Stimulated activated CD8-positive, alpha-beta memory T cell treated with anti-CD3 and anti-CD28 coated beads, Interleukin-12 subunit alpha, Interleukin-12 subunit beta, amount 100 ng/mL, for 1 hour (primary cell): ENCODE data around the gene CSMD2.

Source experiments
- DNase-seq: peaks from one replicate; pipeline ENCODE4 v3.0.0-alpha.2; 2020; ENCODE audit warnings: low read depth

CSMD2 gene

DNA sequence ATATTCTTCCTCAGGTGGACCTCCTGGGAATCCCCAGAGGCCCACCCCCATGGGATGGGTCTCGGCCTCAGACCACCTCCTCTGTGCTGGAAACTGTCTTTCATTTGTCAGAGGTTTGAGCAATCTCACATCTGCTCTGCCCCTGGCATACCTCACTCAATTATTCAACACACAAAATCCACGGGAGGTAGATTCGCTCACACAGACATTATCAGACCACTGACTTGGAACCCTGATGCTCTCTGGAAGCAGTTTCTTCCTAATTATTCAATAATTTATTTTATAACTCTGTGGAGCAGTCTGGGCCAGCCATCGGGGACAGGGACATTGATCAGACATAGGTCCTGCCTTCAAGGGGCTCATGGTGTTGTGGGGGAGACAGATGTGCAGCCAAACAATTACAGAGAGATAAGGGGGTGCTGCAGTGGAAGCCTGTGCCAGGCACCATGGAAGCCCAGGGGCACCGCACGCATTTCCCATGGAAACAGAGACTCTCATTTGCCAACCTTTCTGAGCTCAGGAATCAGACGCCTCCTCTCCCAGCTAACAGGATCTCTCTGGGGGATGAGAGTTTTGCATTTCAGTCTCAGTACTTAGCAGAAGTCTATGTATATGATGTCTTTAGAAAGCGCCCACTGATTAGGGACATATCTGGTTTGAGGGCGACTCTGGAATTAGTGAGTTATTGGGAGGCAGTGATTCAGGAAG, 204.7 kb downstream of the CSMD2 start:
- no peak for DNase-seq

DNA sequence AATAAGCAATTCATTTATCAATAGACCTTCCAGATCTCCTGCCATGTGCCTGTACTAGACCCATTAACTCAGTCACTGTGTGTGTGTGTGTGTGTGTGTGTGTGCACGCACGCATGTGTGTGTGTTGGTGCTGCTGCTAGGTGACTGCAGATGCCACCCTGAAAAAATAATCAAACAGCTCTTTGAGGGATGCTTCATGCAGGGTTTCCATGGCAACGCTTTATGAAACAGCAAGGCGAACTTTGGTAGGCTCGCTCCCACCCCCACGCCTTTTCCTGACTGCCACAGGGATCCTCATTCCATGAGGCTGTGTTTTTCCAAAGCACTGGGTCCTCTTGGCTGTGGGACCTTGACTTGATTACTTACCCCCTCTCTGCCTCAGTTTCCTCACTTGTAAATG, 207.2 kb downstream of the CSMD2 start:
- DNase-seq, result no peak

DNA sequence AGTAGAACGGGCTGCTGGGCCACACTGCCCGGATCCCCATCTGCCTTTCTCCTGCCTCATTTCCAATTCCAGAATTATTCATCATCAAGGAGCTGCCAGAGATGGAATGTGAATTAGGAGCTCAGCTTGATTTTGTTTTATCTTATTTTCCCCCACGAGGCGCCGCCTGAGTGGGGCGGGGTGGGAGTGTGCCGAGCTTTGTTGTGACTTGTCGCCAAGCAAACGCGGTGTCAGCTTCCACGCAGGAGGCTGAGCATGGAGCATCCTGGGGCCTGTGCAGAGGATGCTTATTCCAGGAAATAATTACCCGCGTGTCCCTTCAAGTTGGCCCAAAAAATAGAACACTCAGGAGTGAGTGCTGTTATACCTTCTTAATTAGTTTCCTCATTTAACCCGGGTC, 209.9 kb downstream of the CSMD2 start:
- DNase-seq, result no peak

DNA sequence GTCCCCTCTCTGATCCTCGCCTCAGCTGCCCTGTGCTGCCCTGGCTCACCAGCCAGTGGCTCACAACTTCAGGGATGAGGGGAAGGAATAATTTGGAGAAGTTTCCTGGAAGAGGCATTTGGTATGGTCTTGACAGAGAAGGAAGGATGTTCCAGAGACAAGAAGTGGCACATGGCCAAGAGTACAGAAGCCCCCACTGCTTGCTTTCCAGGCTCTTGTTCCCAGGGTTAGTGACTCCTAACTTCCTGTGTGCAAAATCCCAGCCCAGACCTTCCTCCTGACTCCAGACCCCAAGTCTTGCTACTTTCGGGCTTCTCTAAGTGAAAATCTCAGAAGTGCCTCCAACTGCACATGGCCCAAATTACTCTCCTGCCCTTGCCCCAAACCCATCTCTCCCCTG, 215.5 kb downstream of the CSMD2 start:
- DNase-seq, result no peak

DNA sequence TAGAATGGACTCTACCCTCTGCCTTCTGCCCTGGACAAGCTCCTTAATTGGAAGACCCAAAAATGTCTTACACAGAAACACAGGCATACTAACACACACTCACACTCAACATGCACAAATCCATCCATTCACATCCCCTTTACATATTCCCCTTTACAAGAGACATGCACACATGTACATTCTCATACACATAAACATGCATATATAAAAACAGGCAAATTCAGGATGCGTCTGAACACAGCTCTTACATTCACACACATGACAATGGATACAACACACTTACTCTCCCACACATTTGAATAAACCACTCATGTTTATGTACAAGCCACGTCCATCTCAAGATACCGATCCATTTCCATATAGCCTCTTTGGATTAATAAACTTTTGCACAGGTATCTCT, 216.7 kb downstream of the CSMD2 start:
- no peak for DNase-seq

DNA sequence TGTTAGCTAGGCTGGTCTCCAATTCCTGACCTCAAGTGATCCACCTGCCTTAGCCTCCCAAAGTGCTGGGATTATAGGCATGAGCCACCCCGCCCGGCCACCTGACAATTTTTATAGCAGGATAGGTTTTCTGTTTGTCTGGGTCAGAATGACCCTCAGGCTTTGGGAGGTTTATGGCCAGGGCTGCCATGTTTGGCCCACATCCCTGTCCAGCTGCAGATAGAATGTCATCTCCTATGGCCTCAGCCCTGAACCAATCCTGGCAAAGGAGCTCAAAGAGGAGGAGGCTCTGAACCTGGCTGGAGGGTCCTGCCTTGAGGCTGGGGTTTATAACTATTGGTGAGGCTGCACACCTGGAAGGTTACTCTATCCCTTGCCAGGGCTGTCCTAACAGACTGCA, 218.2 kb downstream of the CSMD2 start:
- DNase-seq, result no peak

DNA sequence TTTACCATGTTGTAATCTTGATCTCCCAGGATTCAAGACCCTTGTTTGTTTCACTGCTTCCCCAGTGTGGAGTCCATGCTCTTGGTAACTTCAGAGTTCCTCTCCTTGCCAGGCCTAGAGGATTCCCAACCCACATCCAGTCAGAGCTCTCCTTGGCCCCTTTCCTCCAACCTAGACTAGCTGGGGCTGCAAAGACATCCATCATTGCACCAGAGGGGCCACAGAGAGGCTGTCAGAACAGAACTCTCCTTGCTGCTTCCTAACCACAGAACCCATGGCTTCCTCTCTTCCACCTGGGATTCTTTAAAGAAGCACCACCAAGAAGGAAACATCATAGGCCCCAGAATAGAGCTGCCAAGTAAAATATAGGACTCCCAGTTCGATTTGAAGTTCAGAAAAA, 220.2 kb downstream of the CSMD2 start:
- DNase-seq, result no peak

DNA sequence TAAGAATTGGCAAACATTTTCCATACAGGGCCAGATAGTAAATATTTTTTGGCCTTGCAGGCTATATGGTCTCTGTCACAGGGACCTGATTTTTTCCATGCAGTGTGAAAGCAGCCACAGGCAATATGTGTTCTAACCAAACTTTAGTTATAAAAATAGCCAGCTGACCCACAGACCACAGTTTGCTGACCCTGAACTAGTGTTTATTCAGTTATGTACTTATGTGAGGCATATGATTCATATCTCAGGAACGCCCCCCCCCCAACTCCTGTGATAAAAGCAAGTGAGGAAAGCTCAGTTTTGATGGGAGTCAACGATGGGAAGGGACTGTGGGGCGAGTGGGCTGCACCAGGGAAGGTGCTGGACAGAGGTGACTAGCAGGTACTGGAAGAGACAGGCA, 221.1 kb downstream of the CSMD2 start:
- no peak for DNase-seq

DNA sequence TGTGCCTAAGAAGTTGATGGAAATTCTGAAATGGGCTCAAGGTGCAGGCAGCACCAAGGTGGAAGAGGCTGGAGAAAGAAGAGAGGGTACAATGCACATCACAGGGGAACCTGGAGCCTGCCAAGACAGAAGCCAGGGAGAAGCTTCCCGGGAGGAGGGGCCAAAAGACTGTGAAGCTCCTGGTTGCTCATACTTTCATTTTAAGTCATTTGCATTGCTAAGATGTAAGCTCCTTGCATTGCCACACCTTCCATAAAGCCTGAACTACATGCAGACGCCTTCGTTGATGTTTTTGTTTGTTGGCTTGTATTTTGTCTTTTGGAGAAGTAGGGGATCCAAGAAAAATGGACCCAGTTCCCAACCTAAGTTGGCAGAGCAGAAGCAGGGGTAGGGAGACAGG, 232.2 kb downstream of the CSMD2 start:
- DNase-seq, result no peak

DNA sequence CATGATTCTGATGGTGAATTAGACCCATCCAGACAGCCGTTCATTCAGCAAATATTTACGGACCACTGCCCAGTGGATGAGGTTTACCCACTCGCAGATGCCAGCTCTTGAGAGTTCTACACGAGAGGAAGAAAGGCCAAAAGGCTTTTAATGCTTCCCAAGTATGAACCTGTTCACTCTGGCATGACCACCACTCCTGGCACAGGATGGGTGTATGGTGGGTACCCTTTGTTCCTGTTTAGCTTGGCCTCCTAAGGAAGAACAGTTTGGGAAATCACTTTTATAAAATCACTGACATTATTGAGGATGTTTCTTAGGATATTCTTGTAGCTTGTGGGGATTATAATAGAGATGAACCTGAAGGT, 233.9 kb downstream of the CSMD2 start:
- no peak for DNase-seq

DNA sequence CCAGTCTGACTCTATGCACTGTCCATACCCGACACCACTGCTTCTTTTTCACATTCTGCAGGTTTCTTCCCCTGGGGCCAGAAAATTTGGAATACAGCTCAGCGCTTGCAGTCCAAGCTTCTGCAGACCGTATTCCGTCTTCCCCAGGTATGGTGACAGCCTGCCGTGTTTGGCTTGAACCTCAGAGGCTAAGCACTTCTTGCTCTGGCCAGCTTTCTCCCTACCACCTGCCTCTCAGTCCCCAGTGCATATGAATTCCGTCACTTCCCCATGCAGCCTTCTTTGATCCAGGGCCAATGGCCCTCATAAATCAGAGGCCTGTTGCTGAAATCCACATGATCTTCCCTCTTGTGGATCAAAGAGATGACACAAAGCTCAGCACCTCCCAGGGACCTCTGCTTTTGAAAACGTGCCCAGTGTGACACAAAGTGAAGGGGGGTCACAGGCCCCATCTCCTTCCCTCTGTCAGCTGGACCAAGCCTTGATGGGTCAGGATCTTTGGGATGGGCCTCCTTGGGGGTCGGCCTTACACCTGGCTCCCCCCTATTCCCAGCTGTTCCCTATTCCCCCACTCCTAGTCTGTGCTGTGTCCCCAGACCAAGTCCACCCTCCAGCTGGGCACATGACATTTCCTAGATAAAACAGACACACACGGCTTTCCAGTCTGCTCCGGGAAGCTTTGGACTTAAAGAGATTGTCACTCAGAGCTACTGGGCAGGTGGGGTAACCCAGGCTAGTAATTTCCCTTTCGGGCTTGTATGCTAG, 234.5 kb downstream of the CSMD2 start:
- no peak for DNase-seq

DNA sequence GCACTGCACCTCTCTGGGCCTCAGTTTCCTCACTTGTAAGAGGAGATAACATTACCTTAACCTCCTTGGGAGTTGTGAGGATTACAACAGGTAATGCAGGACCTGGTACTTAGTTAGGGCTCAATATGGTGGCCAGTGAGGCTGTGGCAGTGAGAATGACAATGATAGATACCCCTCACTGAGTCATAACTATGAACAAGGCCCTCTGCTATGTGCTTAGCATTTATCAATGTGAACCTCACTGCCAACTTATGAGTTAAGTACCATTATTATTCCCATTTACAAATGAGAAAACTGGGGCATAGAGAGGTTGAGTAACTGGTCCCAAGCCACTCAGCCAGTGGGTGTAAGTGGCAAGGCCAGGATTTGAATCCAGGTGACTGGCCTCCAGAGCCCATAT, 236.8 kb downstream of the CSMD2 start:
- no peak for DNase-seq

DNA sequence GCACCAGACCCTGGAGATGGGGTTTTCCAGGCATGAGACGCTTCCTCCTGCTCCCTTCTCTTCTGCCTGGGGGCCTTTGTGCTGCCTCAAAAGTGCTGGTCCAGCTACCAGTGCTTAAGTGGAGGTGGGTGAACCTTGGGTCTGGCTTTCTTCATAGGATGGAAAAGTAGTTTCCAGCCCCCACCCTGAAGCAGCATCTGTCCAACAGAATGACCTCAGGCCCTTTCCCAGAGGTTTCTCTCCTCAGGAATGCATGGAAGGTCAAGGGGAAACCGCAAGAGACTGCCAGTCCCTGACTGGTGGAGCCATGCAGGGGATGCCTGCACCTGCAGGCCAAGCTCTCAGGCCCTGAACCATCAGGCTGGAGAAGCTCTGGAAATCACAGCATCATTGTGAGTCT, 237.3 kb downstream of the CSMD2 start:
- no peak for DNase-seq

DNA sequence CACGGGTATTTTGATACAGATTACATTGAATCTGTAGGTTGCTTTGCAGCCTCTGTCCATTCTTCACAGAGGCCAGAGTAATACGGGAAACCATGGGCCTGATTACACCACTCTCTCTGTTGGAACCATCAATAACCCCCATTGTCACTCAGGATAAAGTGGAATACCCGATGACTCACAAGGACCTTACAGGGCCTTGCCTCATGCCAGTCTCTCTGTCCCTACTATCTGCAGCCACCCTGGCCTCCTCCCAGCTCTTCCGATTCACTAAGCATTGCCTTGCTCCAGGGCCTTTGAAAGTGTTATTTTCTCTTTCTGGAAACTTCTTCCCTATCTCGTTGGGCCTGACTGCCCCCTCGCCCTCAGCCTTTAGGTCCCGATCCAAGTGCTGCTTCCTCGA, 239.4 kb downstream of the CSMD2 start:
- no peak for DNase-seq

DNA sequence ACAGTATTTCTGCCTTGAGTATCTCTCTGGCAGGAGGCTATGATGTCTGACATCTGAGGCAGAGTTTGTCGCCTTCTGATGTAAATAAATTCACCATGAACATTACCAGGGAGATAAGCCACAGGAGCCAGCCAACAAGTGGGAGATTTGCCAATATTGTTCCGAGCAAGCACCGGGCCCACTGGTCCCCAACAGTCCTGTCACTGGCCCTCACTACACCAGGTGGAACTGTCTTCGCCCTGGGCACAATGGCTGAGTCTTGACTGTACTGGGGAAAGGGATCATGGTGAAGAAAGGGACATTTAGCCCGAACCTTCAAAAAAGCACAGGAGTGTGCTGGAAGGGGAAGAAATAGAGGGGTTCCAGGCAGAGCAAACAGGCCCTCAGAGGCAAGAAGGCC, 243.7 kb downstream of the CSMD2 start:
- no peak for DNase-seq

DNA sequence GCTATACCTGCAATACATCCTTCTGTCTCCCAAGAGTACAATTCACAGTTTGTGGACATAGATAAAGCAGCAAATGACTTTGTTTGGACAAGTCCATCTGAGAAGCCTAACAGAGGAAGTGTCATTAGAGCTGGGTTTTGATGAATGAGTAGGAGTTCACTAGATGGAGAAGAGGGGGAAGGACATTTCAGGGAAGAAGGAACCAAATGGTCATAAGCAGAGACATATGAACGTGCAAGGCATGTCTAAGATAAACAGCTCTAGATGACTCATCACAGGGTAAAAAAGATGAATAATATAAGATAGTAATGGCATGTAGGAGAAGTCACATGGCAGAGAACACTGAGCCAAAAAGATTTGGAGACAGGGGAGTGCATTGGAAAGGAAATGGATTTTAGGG, 246.7 kb downstream of the CSMD2 start:
- DNase-seq, result no peak

DNA sequence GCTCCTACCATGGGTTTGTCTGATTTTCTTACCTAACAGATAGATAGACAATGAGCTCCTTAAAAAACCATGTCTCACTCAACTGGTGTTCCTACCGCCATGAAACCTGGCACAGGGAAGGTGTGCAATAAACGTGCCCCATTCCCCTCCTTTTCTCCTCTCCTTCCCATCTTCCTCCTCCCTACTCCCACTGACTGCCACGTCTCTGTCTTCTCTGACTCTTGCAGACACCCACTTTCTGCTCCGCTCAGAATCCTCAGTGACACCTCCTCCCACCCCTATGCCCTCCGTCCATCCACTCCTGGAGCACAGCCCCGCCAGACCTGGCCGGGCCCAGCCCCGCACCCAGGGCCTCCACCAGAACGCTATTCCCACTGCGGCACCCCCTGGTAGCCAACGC, 248.2 kb downstream of the CSMD2 start:
- no peak for DNase-seq

DNA sequence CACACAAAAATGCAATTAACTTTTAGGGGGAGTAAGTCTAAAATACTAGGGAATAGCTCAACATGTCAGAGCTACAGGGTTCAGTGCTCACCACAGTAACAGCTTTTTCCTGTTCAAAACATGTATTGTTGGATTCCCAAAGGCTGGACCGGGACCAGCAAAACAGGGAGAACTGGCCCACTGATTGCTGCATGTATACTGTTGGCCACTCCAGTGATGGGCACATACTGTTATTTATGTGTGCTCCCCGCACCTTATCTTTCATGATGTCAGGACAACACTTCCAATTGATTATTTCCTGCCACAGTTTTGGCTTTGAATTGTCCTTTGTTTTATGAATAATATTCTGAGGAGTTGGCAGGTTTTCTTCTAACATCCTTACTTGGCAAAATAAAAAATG, 250.5 kb downstream of the CSMD2 start:
- no peak for DNase-seq

DNA sequence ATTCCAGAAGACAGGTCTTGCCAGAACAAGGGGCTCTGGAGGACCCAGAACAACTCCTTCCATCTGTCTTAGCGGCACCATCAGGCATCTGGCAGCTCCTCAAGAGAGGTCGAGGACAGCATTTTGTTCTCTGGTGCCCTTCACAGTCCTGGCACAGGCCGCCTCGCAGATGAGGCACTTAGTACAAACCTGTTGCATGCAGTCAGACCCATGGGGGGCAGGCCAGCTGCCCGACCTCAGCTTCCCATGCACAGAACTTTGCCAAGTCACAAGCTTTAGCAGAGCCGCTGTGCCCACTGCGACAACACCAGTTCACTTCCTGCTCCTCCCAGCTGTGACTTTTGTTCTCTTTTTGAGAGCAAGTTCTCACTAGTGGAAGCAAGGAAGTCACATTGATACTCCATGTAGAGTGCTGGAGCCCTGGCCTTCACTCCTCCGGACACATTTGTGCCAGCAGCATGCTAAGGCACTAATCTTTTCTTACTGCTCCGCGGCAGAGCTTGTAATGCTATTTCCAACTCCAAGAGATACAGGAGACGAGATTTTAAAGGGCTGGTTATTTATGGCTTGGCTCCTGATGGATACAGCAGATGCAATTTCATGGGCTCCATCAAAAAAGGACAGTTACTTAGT, 256.6 kb downstream of the CSMD2 start:
- DNase-seq, result no peak

DNA sequence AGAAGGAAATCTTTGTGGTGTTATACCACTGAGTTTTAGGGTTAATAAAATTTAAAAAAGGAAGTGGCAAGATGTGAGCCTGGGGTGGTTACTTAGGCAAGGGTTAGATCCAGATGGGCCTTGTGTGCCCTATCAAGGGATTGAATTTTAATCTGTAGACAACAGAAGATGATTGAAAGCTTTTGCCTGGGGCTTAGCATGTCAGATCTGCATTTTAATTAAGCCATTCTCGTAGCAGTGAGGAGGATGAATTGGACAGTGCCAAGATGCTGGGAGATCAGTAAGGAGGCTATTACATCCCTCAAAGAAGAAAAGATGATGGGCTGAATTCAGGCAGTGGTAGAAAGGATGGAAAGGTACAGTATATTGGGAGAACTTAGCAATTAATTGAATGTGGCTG, 258.9 kb downstream of the CSMD2 start:
- DNase-seq, result no peak

DNA sequence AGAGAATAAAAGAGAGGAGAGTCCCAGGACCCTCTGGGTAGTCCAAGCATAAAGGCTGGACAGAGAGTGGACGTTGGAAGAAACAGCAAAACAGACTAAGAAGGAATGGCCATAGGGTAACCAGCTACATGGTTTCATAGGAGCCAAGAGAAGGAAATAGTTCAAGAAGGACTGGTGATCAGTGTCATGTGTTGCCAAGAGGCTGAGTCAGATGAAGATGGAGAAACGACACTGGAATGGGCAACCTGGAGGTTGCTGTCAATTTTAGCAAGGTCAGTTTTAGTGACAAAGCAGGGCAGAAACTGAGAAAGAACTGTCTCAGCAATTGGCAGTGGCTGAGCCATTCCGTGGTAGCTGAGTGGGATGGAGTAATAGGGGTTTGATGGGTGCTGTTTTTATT, 259.8 kb downstream of the CSMD2 start:
- DNase-seq, result no peak

DNA sequence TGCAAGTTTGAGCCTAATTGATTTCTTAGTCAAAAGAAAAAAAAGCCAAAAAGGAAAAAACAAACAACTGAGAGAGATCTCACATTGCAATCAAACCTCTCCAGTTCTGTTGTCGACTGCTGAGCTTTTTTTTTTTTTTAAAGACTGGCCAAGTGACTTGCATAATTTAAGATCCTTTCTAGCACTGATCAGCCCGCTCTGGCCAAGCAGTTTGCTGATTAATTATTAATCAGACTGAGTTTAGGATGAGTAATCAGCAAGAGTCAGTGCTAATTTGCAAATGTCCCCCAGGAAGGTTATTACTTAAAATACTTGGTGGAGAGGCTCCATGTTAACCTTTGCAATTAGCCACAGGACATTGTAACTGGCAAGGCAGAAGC, 261.8 kb downstream of the CSMD2 start:
- no peak for DNase-seq

DNA sequence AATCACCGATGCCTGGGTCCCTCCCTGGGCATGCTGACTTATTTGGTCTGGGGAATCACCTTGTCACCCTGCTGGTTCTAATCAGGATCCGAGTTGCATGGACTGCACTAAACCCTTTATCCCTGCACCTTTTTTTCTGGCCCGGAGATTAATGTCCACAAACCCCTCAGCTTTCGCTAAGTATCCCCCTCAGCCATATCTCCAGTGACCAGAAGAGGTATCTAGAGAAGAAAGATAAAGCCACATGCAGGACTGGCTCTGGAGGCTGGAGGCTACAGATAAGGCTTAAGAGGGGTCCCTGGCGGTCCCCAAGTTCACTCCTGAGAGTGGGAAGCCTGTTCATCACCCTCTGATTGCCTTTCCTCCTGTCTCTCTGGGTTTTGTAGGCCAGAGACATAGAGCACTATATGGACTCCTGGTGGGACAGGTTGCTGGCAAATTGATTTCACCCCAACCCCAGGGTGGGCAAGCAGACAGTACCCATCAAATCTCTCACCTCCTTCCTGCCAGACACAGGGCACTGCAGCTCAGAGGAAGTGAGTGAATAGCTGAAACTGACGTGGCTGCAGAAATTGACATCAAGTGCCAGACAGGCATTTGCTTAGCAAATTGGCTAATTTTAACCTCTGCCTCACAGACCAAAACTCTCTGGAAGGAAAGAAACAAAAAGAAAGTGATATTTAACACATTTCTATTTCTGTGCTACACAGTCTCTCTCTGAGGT, 262.4 kb downstream of the CSMD2 start:
- no peak for DNase-seq
